Fibroblast of skin of scalp (primary cell): ENCODE results near the gene DYNC2I2.

Experiments used
- DNase-seq: peaks from one replicate; pipeline ENCODE4 v3.0.0-alpha.2; 2013

DYNC2I2 gene

GRCh38 chr9:128635266-128636023, 21.2 kb downstream of the DYNC2I2 start:
- peak; percentile 98 for DNase-seq

DNA sequence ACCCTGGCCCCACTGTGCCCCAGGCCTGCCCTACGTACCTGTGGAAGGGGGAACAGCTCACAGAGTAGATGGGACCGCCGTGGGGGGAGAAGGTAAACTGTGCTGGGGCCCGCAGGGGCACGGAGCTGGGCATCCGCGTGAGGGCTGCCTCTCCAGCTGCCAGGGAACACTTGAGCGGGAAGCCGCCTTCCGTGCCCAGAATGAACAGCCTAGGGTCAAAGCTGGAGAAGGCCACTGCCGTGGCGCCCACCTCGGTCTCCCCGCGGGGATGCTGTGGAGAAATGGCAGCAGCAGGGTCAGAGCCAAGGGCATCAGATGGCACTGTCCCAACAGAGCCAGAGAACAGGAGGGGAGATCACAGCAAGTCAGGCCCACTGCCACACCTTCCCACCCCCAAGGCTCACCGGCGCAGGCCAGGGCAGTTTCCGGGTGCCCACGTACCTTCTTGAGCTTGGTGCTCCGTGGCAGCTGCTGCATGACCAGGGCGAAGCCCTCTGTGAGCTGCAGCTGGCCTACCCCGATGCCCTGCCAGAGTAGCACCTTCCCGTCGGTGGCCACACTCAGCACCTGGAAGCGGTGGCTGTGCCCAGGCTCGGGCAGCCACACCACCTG, 21.9 kb downstream of the DYNC2I2 start:
- no peak for DNase-seq

- no peak for DNase-seq
These were observed 22.5 kb downstream of the DYNC2I2 start for GRCh38 chr9:128634111-128634510.

GRCh38 chr9:128633601-128634000, 23.0 kb downstream of the DYNC2I2 start:
- no peak for DNase-seq

GRCh38 chr9:128633057-128633456, 23.6 kb downstream of the DYNC2I2 start:
- DNase-seq, result no peak

DNA sequence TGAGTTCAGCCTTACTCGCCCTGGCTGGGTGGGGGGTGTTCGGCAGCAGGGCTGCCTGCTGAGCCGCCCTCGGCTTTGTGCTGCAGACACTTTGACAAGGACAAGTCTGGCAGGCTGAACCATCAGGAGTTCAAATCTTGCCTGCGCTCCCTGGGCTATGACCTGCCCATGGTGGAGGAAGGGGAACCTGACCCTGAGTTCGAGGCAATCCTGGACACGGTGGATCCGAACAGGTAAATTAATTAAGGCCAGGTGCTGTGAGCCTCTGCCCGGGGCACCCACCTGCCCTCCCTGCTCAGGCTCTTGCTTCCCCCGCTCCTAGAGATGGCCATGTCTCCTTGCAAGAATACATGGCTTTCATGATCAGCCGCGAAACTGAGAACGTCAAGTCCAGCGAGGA, 24.2 kb downstream of the DYNC2I2 start:
- DNase-seq, result no peak

DNA sequence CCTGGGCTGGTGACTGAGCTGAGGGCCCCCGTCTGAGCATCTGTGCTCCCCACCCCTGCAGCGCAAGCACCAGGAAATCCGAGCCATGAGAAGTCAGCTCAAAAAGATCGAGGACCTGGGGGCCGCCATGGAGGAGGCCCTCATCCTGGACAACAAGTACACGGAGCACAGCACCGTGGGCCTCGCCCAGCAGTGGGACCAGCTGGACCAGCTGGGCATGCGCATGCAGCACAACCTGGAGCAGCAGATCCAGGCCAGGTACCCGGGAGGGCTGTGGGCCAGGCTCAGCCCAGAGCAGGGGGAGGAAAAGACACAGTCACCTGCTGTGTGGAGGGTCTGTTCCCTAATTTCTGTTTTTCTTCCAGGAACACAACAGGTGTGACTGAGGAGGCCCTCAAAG, 24.6 kb downstream of the DYNC2I2 start:
- no peak for DNase-seq

- DNase-seq, result no peak
These were observed 25.0 kb downstream of the DYNC2I2 start for GRCh38 chr9:128631636-128632035.

- no peak for DNase-seq
These were observed 26.6 kb downstream of the DYNC2I2 start for GRCh38 chr9:128629852-128630545.

- no peak for DNase-seq
These were observed 27.5 kb downstream of the DYNC2I2 start for GRCh38 chr9:128629136-128629535.

DNA sequence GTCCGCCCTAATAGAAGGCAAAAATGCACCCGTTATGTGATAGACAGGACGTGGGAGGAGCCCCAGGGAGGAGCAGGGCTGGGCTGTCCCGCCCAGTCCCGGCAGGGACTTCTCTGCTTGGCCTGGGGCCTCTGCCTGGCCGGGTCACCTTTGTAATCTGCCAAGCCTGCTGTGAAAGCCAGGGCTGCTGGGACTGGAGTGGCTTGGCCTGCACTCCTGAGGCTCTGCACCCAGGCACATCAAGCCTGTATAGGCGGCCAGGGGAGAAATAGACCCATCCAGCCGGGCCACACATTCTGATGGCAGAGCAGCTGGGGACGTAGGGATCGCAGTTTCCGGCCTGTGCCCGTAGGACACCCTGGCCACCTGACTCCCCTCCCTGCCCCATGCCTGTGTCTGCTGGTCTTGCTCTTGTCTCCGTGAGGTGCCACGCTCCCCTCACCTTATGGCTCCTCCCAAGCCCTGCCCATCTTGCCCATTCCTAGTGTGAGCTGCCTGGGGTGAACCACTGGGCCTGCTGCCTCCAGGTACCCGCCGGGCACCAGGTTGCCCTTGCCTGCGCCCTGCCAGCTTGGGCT, 28.1 kb downstream of the DYNC2I2 start:
- DNase-seq, result no peak

DNA sequence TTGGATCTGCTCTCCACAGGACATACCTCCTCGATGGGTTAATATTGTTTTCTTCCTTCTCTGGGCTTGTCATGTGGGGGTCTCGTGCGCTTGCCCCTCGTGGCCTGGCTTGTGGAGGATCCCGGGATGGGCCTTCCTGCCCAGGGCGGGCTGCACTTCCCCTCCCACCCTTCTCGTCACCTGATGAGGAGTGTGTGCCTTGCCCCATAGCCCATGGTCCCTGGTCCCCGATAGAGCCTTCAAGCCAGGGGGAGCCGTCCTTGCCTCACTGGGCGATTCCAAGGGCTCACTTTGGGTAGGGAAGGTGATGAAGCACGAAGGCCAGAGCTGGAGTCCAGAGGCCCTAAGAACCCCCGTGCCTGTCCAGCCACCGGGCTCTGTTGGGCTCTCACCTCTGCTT, 28.7 kb downstream of the DYNC2I2 start:
- no peak for DNase-seq

- DNase-seq, result no peak
These were observed 29.4 kb downstream of the DYNC2I2 start for GRCh38 chr9:128627127-128627715.

DNA sequence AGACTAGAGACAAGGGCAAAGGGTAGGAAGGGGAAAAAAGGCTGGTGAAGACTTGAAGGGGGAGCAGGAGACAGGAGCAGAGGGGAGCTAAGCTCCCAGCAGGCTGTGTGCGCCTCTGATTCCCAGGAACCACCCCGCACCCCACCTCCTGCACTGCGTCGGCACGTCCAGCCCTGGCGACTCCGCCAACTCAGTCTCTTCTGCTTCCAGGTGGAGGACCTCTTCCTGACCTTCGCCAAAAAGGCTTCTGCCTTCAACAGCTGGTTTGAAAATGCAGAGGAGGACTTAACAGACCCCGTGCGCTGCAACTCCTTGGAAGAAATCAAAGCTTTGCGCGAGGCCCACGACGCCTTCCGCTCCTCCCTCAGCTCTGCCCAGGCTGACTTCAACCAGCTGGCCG, 30.5 kb downstream of the DYNC2I2 start:
- no peak for DNase-seq

DNA sequence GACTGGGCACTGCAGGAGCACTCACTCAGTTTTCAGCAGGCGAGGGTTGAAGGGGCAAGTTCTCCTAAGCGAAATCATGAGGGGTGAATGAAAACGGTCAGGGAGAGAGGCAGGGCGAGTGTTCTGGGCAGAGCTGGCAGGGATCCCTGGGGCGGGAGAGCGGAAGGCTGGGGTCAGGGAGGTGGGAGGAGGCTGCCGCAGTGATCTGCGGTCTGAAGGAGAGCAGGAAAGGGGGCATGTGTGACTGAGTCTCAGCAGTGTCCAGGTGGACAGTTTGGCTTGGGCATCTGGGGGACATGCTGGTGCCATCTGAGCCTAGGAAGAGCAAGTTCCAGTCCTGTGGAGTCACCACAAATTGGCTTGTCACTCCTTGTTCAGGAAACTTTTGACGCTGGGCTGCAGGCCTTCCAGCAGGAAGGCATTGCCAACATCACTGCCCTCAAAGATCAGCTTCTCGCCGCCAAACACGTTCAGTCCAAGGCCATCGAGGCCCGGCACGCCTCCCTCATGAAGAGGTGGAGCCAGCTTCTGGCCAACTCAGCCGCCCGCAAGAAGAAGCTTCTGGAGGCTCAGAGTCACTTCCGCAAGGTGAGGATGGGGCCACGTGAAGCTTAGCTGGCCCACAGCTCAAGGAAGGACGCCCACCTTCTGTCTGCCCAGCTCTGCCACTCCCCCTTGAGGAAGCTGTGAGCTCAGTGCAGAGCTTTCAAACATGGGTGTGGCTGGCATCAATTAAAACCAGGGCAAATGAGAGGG, 31.1 kb downstream of the DYNC2I2 start:
- DNase-seq, result no peak

GRCh38 chr9:128624566-128624965, 32.1 kb downstream of the DYNC2I2 start:
- DNase-seq, result no peak

DNA sequence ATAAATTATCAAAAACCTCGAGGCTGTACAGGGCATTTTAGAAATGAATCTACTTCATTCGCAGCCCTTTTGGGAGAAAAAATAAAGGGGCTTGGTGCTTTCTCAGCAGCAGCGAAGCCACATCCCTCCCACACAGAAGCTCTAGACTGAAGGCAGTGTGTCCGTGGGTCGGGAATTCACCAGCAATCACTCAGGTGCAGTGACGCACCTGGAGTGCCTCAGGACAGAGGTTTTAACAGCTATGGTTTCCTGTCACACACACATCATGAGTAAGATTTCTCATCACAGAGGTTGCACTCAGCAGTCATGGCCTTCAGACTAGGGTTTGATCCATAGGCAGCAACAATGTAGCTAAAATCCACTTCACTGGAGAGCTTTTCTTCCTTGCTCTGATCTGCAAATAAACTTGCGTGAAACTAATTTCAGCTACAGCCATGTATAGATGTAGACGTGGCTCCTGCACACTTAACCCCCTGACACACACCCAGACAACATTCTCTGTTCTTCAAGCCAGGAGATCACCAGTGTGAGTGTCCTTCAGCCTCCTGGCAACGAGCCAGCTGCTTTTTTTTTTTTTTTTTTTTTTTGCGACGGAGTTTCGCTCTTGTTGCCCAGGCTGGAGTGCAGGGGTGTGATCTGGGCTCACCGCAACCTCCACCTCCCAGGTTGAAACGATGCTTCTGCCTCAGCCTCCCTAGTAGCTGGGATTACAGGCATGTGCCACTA, 34.8 kb downstream of the DYNC2I2 start:
- DNase-seq, result no peak

GRCh38 chr9:128619779-128620178, 36.9 kb downstream of the DYNC2I2 start:
- DNase-seq, result no peak

GRCh38 chr9:128619127-128619526, 37.5 kb downstream of the DYNC2I2 start:
- no peak for DNase-seq

GRCh38 chr9:128617943-128618342, 38.7 kb downstream of the DYNC2I2 start:
- no peak for DNase-seq

GRCh38 chr9:128615571-128615970, 41.1 kb downstream of the DYNC2I2 start:
- no peak for DNase-seq

DNA sequence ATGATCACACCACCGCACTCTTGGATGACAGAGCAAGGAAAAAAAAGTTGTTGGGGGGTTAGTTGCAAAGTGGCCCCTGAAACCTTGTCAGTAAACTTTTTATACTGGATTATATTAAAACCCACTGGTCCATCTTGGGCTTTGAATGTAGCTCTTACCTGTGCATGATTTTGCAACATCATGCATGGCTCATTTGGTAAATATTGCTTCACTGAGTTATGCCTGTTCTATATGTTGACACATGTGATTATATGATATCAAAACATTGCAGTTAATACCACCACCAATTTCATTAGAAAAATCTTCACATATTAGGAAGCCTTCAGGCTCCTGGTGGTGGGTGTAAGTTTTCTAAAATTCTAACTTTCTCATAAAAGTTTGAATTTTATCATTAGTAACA, 41.9 kb downstream of the DYNC2I2 start:
- DNase-seq, result no peak
